ENCODE data around the gene REX1BD. TPM values are rescaled to one million over a fixed set of nuclear protein-coding genes. Genes with fewer than 3 reads are reported as not detected.
"Not testable (repeated sequence)": the region's sequence is repeated elsewhere in the genome, so short reads cannot be mapped to it uniquely, and the experiment has no call there.

REX1BD gene
- polyA plus RNA-seq, 3 donors = 33.3 to 51.5 (median 41.9) TPM

DNA sequence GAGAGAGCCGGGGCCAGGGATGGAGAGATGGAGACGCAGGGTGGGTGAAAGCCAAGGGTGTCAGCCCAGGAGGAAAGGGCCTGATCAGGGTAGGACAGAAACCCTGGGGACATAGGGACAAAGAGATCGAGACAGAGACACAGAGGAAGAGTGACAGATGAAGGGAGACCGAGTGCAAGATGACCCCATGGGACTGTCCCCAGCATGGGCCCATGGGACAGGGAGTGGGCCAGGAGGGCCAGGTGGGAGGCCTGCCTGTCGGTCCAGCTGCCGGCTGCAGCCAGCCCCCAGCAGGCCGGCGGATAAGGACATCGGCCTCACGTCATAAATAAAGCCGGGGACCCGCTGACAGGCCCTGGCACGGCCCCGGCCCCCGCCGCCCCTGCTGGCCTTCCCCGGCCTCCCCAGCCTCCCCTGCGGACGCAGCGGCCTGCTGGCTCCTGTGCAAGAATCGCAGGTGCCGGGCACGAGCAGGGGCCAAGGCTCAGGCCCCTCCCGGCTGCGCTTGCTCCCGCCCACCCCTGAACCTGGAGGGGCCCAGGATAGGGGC is 6.3 kb downstream of the REX1BD start:
- DNase-seq = no peak

DNA sequence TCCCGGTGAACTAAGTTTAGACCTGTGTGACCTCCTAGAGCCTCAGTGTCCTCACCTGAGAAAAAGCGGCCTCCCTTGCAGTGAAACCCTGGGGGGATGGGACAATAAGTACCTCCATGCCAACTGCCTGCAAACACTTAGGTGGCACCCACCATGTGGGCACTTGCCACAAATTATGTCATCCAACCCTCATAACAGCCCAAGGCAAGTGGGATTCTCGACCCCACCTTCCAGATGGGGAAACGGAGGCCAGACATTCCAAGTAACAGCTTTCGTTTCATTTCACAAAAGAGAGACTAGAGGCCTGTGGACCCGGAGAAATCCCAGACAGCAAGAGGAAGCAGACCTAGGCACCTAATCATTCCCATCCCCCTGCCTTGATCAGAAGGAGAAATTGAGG is 6.9 kb downstream of the REX1BD start:
- no peak for DNase-seq

DNA sequence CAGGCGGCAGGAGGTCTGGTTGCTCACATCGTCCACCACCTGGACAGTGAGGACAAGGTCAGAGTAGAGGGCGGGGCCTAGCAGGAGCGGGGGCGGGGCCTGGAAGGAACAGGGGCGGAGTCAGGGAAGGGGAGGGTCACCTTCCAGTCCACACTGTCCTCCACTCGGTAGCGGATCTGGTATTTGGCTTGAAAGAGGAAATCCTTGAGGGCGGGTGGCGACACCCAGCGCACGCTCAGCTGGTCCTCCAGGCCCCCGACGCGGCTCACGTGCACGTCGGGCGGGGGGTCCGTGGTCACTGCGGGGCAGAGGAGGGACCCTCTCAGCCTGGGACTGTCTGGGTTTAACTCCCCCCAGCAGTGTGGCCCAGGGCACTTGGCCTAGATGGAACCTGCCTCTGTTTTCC is 8.2 kb downstream of the REX1BD start:
- no peak for DNase-seq

DNA sequence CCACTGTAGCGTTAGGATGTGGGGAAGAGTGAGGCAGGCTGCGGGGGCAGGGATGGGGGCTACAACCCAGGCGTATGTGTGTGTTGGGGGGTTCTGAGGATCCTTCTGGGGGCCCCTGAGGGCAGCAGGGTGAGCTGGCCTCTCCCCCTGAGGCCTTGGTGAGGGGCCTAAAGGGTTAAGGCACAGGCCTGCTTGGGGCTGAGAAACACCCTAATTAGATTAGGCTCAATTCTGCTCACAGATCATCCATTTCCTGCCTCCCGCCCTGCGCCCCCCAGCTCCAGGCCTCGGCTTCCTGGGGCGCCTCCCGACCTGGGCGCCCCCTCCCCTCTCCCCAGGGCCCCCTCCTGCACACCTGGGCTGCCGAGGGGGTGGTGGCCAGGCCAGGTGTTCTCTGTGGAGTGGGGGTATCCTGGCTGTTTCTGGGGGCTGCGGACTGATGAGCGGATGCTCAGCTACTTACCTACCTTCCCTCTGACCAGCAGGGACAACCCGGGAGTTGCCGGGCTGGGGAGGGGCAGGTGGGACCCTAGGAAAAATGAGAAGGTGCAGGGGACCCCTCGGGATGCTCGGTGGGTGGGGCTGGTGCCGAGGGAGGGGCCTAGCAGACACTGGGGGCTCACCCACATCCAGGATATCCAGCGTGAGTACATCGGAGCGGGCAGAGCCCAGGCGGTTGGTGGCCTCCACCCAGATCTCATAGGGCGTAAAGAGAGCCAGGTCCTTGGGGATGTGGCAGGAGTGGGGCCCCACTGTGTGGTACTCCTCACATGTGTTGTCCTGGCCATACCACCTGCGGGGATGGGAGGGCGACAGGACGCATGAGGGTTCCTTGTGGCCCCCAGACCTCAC is 9.4 kb downstream of the REX1BD start:
- DNase-seq = no peak

DNA sequence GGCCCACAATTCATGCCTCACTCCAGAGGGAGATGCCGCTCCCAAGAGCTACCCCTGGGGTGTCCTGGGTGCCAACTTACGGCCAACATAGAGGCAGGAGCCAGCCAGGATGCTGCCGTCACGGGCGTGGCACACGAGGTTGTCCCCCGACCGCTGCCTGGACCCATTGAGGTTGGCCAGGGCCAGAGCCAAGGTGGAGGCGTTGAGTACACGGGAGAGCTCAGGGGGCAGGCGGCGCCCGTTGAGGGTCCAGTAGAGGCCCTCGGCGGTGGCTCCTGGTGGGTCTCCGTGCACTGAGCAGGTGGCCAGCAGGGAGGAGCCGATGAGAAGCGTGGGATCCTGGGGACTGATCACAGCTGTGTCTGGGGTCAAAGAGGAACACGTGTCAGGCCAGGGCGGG is 10.9 kb downstream of the REX1BD start:
- DNase-seq = no peak

DNA sequence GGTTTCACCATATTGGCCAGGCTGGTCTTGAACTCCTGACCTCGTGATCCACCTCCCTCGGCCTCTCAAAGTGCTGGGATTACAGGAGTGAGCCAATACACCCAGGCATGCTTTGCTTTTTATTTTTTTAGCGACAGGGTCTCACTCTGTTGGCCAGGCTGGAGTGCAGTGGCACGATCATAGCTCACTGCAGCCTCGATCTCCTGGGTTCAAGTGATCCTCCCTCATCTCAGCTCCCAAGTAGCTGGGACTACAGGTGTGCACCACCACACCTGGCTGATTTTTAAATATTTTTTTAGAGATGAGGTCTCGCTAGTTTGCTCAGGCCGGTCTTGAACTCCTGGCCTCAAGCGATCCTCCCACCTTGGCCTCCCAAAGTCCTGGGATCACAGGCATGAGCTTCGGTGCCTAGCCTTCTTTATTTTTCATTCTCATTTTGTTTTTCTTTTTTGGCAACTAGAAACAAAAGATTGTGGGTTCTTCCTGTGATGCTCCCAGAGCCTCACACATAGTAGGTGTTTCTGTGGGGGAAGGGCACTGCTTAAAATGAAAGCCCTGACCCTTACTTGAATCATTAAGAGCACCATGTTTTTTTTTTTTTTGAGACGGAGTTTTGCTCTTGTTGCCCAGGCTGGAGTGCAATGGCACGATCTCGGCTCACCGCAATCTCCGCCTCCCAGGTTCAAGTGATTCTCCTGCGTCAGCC is 12.2 kb downstream of the REX1BD start:
- DNase-seq = not testable (repeated sequence)

DNA sequence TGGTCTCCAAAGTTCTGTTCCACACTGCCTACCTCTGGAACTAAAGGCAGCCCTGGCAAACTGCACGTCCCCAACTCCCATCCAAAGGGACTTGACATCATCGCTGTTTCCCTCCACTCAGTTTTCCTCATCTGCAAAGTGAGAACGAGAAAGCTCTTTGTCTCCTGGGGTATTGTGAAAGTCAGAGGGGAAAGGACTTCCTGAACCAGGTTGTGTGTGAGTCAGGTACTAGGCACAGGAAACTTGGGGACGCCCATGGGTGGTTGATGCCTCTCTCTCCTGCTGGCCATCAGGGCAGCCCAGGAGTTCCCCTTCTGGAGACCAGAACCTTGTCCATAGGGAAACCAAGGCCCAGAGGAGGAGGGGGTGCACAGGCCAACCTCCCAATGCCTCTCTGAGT is 13.3 kb downstream of the REX1BD start:
- no peak for DNase-seq

DNA sequence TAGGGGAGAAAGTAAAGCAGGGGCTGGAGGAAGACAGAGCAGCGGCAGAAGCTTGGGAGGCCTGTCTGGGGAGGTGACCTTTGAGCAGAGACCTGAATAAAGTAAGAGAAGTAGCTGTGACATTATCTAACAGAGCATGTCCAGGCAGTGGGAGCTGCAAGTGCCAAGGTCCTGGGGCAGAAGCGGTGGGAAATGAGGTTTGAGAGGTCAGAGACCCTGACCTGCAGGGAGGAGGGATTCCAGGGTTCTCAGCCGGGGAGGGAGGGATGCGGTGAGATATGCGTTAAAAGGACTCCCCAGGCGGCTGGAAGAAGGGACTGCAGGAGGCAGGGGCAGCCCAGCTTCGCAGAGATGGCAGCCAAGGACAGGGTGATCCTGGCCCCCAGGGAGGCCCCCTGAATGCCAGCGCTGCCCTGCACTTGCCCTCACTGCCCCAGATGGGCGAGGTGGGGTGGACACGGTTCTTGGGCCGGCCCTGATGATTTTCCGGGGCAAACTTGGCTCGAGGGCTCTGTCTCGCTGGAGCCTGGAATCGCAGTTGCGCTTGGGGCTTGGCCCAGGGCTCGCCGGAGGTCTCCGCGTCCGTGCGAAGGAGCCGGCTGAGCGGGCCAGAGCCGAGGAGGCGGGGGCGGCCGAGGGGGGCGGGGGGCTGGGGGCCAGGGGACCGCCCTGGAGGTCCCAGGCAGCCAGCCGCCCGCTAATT is 14.8 kb downstream of the REX1BD start:
- no peak for DNase-seq

DNA sequence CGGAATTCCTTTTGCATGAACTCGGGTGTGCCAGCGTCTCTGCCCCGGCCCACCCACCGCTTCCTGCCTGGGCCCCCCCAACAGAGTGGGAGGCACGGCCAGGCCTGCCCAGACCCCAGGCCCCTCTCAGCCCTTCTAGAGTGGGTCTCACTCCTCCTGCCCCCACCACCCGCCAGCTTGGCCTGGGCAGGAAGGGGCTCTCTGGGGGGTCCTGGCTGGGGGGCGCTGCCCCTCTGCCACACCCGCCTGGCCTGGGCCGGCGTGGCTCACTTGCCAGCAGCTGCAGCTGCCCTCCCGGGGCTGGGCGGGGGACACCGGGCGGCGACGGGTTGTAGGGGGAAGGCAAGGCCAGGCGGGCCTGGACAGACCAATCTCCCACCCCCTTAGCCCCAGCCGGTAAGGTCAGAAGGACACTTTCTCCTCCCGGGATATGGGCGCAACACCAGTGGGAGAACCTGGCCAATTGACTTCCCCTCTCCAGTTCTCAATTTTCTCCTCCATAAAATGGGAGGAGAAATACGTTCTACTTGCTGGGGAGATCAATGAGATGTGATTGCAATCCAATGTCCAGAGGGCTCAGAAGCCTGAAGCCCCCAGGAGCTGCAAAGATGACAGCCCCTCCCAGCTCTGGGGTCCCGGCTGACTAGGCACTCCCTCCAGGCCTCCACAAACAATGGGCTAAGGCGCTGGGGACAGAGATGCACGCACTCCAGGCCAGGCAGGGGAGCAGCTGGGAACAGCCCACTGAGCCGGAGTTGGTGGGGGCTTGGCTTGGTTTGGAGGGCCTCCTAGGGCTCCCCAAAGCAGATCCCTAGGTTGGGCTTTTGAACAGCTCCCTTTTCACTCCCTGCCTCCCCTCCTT is 15.6 kb downstream of the REX1BD start:
- no peak for DNase-seq

DNA sequence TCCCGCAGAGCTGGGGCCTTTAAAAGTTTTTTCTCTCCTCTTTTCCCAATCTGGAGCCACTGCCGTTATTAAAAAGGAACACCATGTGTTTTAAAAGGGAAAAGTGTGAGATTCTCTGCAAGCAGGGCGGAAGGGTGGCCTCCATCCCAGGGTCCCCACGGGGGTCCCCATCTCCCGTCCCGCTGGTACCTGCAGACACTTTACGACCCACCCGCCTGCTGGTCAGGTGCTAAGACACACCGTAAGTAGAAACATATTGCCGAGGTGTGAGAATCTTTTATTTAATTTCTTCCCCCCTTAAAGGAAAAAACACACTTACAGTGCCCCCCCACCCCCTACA is 16.2 kb downstream of the REX1BD start:
- DNase-seq = no peak

DNA sequence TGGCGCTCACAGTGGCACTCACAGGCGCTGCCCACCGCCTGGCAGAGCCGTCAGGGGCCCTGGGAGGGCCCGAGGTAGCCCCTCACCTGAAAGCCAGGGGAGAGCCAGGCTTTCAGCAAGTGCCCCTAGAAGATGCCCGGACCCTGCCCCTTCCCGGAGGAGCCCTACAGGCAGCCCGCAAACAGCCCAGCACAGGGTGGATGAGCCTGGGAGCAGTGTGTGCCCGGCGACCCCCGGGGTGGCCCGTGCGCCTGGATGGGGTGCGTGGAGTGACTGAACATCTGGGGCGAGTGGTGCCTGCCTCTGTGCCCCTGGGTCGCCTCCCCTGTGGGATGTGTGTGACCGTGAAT is 16.6 kb downstream of the REX1BD start:
- DNase-seq = no peak

DNA sequence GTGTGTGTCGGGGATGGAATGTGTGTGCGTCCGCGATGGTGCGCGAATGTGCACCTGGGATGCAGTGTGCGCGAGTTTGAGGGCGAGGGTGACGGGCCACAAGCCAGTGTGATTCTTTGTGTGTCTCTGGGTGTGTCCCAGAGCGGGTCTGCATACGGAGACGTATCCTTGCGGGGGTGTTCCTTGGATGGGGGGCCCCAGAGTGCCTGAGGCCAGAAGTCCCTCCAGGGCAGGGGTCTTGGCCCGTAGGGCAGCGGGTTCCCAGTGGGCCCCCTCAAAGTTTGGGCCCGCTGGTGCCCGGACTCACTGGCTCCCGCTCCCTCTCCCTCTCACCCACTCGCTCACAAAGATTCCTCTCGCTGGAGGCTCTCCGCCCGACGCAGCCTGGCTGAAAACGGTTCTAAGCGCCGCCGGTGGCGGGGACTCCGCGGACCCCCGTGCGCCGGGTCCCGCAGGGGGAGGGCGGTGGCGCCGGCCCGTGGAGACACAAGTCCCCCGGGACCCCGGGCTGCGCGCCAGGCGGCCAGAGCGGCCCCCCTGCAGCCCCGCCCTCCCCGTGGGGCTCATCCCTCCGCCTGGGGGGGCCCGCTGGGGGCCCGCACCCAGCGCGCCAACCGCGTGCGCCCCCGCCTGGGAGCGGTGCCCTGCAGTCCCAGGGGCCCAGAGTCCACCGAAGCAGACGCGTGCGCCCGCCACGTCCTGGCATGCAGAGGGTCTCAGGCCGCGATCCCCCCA is 17.1 kb downstream of the REX1BD start:
- no peak for DNase-seq

DNA sequence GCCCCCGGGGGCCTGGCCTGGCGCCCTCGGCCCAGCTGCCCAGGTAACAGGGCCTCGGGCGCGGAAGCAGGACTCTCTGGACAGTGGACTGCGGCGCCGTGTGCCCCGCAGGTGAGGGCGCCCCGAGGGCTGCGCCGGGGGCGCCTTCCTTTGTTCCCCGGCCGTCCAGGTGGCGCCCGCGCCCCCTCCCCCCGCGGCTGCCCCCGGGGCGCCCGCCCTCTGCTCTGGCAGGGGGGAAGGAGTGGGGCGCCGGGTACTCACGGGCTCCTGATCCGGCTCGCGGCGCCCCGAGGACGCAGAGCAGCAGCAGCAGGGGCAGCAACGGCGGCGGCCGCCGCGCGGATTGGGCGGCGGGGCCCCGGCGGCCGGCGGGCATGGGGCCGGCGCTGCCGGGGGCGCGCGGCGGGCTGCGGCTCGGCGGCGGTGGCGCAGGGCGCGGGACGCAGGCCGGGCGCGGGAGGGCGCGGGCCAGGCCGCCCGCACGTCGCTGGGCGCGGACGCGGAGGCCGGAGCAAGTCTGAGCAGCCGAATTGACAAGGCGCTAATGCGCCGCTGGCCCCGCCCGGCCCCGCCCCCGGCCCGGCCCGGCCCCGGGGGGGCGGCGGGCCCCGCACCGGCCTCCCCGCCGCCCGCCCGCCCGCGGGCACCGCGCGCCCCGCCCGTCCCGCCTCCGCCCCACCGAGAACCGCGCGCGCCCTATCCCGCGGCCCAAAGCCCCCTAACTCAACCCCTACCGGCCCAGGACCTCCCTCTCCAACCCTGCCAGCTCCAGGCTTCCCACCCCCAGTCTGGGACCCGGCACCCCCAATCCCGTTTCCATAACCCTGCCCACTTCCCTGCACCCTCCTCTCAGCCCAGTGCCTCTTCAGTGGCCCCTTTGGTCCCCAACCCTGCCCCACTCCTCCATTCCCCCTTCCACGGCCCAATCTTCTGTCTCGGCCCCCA is 18.0 kb downstream of the REX1BD start, which contains the start of gene CRLF1:
TSS of gene CRLF1 (minus strand) at position 519 of the 945 bp plus-strand sequence. CDS start at position 376, 143 bp downstream.
- no peak for DNase-seq

DNA sequence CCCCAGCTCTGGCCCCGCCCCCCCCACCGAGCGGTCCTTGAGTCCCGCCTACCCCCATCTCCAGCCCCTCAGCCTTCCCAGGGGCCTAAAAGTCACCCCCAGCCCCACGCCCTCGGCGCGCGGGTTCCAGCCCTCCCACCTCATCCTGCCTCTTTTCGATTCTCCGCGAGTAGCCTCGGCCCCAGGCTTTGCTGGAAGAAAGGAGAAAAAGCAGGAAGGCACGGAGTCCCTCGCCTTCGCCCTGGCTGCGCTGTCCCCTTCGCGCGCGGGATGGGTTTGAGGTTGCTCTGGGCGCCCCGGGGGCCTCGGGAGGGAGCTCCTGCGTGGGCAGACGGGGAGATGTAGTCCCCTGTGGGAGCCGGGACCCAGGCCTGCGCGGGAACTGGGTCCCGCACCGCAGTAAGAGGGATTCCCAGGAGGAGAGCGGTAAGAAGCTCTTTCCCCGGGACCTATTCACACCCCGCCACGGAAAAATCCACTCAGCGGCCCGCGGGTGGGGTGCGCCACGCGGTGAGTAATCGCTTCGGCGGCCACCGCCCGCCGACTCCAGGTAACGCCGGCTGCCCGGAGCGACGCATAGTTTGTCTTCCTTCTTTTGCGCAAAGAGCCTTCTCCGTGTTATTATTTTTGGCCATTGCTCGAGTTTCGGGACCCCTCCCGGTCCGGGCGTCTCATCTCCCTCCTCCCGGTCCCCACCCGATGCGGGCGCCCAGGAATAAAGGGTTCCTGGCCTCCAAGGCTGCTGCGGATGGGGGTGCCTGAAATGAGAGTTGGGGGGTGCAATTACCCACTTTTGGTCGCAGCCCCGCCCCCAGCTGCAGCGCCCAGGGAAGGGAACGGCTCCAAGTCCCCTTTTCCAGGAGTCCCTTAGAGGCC is 18.9 kb downstream of the REX1BD start:
- DNase-seq = no peak

DNA sequence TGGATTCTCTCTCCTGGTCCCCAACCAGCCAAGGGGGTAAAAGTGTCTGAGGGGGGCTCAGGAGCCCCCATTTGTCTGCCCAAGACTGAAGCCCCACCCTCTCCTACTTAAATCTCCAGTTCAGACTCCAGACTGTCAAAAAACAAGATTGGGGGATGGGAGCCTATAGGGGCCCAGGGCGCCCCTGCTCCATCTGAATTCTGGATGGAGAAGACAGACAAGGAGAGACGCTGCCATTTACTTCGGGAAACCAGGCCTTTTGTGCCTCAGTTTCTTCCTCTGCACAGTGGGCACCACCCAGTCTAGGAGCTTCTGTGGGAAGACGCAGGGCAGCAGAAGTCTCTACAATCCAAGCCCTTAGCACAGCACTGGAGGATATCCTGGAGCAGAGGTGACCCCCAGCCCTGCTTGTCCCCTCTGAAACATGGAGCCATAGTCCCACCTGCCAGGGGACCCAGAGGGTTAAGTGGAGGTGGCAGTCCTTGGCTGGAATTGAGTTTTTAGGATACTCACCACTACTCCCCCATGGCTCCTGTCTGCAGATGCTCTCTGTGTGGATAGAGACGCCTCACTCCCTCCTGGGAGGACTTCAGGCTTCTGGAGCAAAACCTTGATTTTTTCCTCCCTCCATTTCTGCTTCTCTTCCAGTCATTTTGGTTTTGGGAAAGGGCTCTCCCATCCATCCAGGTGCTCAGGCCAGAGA is 19.7 kb downstream of the REX1BD start:
- DNase-seq = no peak

DNA sequence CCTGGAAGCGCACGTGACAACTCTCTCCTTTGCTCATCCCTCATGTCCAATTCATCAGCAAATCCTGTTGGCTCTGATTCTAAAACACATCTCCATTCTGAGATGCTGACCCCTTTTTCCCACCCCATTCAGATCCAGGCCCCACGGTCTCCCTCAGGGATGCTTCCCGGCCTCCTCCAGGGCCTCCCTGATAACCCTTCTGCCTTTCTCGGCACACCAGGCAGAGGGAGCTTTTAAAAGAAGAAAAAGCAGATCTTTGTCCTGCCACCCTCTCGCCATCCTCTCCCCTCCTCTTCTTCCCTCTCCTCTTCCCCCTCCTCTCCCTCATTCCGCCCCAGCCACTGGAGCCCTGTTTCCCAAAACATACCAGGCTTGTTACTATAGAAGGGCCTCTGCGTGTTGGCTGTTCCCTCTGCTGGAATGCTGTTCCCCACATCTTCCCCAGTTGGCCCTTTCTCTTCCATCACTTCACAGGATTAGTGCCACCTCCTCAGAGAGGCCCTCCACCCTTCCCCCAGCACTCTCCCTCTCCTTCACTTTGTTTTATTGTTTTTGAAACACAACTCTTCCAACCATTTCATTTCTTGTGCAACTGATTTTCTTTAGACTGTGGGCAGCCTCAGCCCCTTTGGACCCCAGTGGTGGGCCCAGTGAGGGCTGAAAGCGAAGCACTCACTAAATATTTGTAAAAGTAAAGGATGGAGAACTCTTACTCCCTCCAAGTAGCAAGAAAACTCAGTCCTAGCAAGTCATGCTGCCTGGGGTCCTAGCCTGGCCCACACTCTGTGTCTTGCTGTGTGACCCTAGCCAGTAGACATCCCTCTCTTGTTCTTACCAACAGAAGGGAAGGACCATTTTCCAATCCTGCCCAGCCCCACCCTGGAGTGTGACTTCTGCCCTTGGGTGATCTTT is 20.5 kb downstream of the REX1BD start:
- no peak for DNase-seq

DNA sequence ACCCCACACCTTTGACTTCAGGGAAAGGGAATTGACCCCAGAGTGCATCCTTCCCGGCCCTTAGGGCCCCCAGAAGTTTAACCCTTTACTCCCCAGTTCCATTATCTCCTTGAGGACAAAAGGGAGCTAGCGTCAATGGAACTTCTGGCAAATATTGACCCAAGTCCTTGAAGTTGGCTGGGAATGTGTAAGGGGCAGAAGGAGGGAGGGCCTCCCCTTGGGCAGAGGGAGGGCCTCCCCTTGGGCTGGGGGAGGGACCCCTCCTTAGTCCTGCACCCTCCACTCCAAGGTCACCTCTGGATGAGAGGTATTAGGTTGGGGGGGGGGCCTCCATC is 21.1 kb downstream of the REX1BD start:
- no peak for DNase-seq
